Small intestine (tissue), 7 donors: Measurements from ENCODE around the gene SLC25A22. TPM values are rescaled to one million over a fixed set of nuclear protein-coding genes. Genes with fewer than 3 reads are reported as not detected.

Experiments
- DNase-seq, 2 donors: peaks; one replicate each; pipeline versions ENCODE4 v3.0.0 to v3.0.0-alpha.2; 2013
- FAIRE-seq: peaks from 2 replicates; lab custom pipeline; 2012; peaks lifted over from hg19 to GRCh38; lab: Jason Lieb, UNC
- H3K27ac ChIP-seq, 3 donors: one replicate each; pipeline ENCODE4 v1.5.1; 2013; ENCODE audit warnings: low read length in 2 of 3, mild to moderate bottlenecking in 2 of 3, control low read depth in 1 of 3, inconsistent platforms in 1 of 3, low read depth in 1 of 3, moderate library complexity in 1 of 3
- H3K27me3 ChIP-seq, 3 donors: one replicate each; pipeline ENCODE4 v1.6.1; 2013; ENCODE audit warnings: low read length in 3 of 3, inconsistent platforms in 1 of 3; ENCODE audit not compliant: control insufficient read depth in 3 of 3, insufficient read depth in 3 of 3
- H3K36me3 ChIP-seq, 3 donors: one replicate each; pipeline ENCODE4 v1.6.1; 2013; ENCODE audit warnings: low read length in 3 of 3, inconsistent platforms in 1 of 3, low read depth in 1 of 3, mild to moderate bottlenecking in 1 of 3, moderate library complexity in 1 of 3; ENCODE audit not compliant: control insufficient read depth in 3 of 3, insufficient read depth in 2 of 3
- H3K4me1 ChIP-seq, 3 donors: one replicate each; pipeline ENCODE4 v1.6.1; 2013; ENCODE audit warnings: low read length in 2 of 3, inconsistent platforms in 1 of 3, low read depth in 1 of 3, mild to moderate bottlenecking in 1 of 3, moderate library complexity in 1 of 3; ENCODE audit not compliant: control insufficient read depth in 3 of 3, insufficient read depth in 2 of 3
- H3K4me3 ChIP-seq, 3 donors: one replicate each; pipeline ENCODE4 v1.5.1; 2013; ENCODE audit warnings: low read length in 3 of 3, control low read depth in 1 of 3, inconsistent platforms in 1 of 3, low read depth in 1 of 3, mild to moderate bottlenecking in 1 of 3, moderate library complexity in 1 of 3
- H3K9me3 ChIP-seq, 2 donors: one replicate each; pipeline ENCODE4 v1.6.1; 2013; ENCODE audit warnings: low read depth in 1 of 2, low read length in 1 of 2; ENCODE audit not compliant: control insufficient read depth in 2 of 2, insufficient read depth in 1 of 2
- WGBS, 3 donors: extraction: QIAGEN DNeasy Blood & Tissue Kit; methylation state at CpG; one replicate each; pipeline ENCODE4 v1.1.7; 2013; 5-methylcytosine and 5-hydroxymethylcytosine counted together
- polyA plus RNA-seq, 4 donors: library from polyadenylated mRNA; stranded (reverse) in 3 of 4; unstranded in 1 of 4; fragments of 200-250 nt in 3 of 4; fragments of 120-200 nt in 1 of 4; gene quantifications; one replicate each; pipeline versions ENCODE4 v1.2.1 to v1.2.3, GENCODE V29; 2013
- donor health status: healthy with polysubstance abuse.
- donor health status: control.
- donor health status: control.
- donor health status: Bipolar disorder and iron deficiency.
- donor health status: healthy.

Gene SLC25A22
- polyA plus RNA-seq, 4 donors, result 10.5 to 21.9 (median 10.8) TPM

- WGBS, 3 donors, result 22 to 26% (median 26%) methylated on average over 36 of the region's 36 CpGs
- FAIRE-seq, result no peak
Measured at GRCh38 chr11:808427-809286, 10.6 kb upstream of the SLC25A22 start.

GRCh38 chr11:804599-804964, 6.5 kb upstream of the SLC25A22 start:
- Histone ChIP-seq H3K9me3 (no peaks in the 10 kb centered on the region), H3K36me3 (peaks cover 0 to 42% (median 3%) of the 10 kb centered on the region in 3 donors), H3K27ac (peak overlapping the region in 2 of 3 donors; percentile 32 to 58), H3K4me3 (peak overlapping the region; percentile 33 to 59 (median 46)), H3K27me3 (no peaks in the 10 kb centered on the region), H3K4me1 (peaks cover 0 to 26% (median 3%) of the 10 kb centered on the region in 3 donors)
- DNase-seq, result peak in 1 of 2 donors; percentile 25
- FAIRE-seq, result no peak
- 2 to 4% (median 4%) methylated on average over 9 to 18 of the region's 18 CpGs for WGBS, 3 donors

More at GRCh38 chr11:808427-809286, 10.6 kb upstream of the SLC25A22 start:
- Histone ChIP-seq H3K4me3 (peak overlapping the region; percentile 54 to 98 (median 74)), H3K36me3 (peaks cover 10 to 37% (median 18%) of the 10 kb centered on the region in 3 donors), H3K9me3 (no peaks in the 10 kb centered on the region), H3K27me3 (no peaks in the 10 kb centered on the region), H3K4me1 (peaks cover 0 to 30% (median 3%) of the 10 kb centered on the region in 3 donors), H3K27ac (peak overlapping the region; percentile 96 to 99 (median 98))
- DNase-seq, result no peak

- peak overlapping the region in 2 of 3 donors; percentile 46 to 59 for H3K4me3 ChIP-seq
- no peaks in the 10 kb centered on the region for H3K9me3 ChIP-seq
- FAIRE-seq, result no peak
- peaks cover 0 to 48% (median 3%) of the 10 kb centered on the region in 3 donors for H3K36me3 ChIP-seq
- no peak for DNase-seq
- H3K4me1 ChIP-seq, result peaks cover 0 to 26% (median 3%) of the 10 kb centered on the region in 3 donors
- no peaks in the 10 kb centered on the region for H3K27me3 ChIP-seq
- WGBS, 3 donors, result 31 to 49% (median 40%) methylated on average over 23 to 26 of the region's 26 CpGs
- no peak overlapping the region for H3K27ac ChIP-seq
Measured at GRCh38 chr11:803770-804598, 5.9 kb upstream of the SLC25A22 start.

- Histone ChIP-seq H3K27me3 (no peaks in the 10 kb centered on the region), H3K4me1 (peaks cover 0 to 21% (median 1%) of the 10 kb centered on the region in 3 donors), H3K36me3 (peaks cover 0 to 49% (median 3%) of the 10 kb centered on the region in 3 donors), H3K9me3 (no peaks in the 10 kb centered on the region), H3K4me3 (no peak overlapping the region), H3K27ac (no peak overlapping the region)
- DNase-seq (no peak), FAIRE-seq (no peak)
- 81 to 87% (median 86%) methylated on average over 8 of the region's 8 CpGs for WGBS, 3 donors
Measured at GRCh38 chr11:803467-803742, 5.3 kb upstream of the SLC25A22 start.

- 81 to 87% (median 85%) methylated on average over 27 to 28 of the region's 28 CpGs for WGBS, 3 donors
- H3K4me3 ChIP-seq, result no peak overlapping the region
- H3K9me3 ChIP-seq, result no peaks in the 10 kb centered on the region
- DNase-seq, result no peak
- peaks cover 0 to 49% (median 3%) of the 10 kb centered on the region in 3 donors for H3K36me3 ChIP-seq
- FAIRE-seq, result no peak
- H3K27ac ChIP-seq, result no peak overlapping the region
- H3K4me1 ChIP-seq, result peaks cover 0 to 19% (median 0%) of the 10 kb centered on the region in 3 donors
- H3K27me3 ChIP-seq, result no peaks in the 10 kb centered on the region
Measured at GRCh38 chr11:802693-803466, 4.8 kb upstream of the SLC25A22 start.

GRCh38 chr11:802018-802617, 4.0 kb upstream of the SLC25A22 start:
- Histone ChIP-seq H3K36me3 (peaks cover 0 to 49% (median 3%) of the 10 kb centered on the region in 3 donors), H3K27me3 (no peaks in the 10 kb centered on the region), H3K9me3 (no peaks in the 10 kb centered on the region), H3K4me3 (no peak overlapping the region), H3K27ac (no peak overlapping the region), H3K4me1 (peaks cover 0 to 20% (median under 1%) of the 10 kb centered on the region in 3 donors)
- DNase-seq, result no peak
- FAIRE-seq, result no peak
- WGBS, 3 donors, result 95 to 97% (median 96%) methylated on average over 13 to 21 of the region's 21 CpGs

- Histone ChIP-seq H3K36me3 (peaks cover 0 to 49% (median 3%) of the 10 kb centered on the region in 3 donors), H3K4me3 (no peak overlapping the region), H3K27me3 (no peaks in the 10 kb centered on the region), H3K4me1 (peaks cover 3 to 29% (median 6%) of the 10 kb centered on the region in 3 donors), H3K9me3 (no peaks in the 10 kb centered on the region), H3K27ac (no peak overlapping the region)
- 91 to 95% (median 93%) methylated on average over 17 to 20 of the region's 20 CpGs for WGBS, 3 donors
- FAIRE-seq, result no peak
- peak in 1 of 2 donors; percentile 19 for DNase-seq
Measured at GRCh38 chr11:801097-801780, 3.2 kb upstream of the SLC25A22 start.
